K562 (cell line): Measurements from ENCODE around the gene SUPT3H.

ENCODE experiments used
- BDP1 ChIP-seq: IDR thresholded peaks from 3 replicates; pipeline ENCODE4 v1.6.1; 2011; ENCODE audit not compliant: insufficient read length, insufficient read depth
- CTCF ChIP-seq, 3 experiments: IDR thresholded peaks in 2 of 3; conservative IDR thresholded peaks in 1 of 3; 2 replicates each; pipeline ENCODE4 v1.5.1; 2011 to 2012; ENCODE audit warnings: low read length in 3 of 3, mild to moderate bottlenecking in 3 of 3, control low read depth in 2 of 3, improper control_type of control experiment in 1 of 3, inconsistent platforms in 1 of 3, low read depth in 1 of 3, mixed read lengths in 1 of 3, moderate library complexity in 1 of 3; ENCODE audit not compliant: insufficient read depth in 2 of 3
- POLR2AphosphoS5 ChIP-seq: IDR thresholded peaks from 2 replicates; pipeline ENCODE4 v1.6.1; 2011; ENCODE audit warnings: mild to moderate bottlenecking, low read depth, low read length, moderate library complexity; ENCODE audit not compliant: control insufficient read depth, insufficient read depth
- TAF1 ChIP-seq: IDR thresholded peaks from 2 replicates; pipeline ENCODE4 v1.6.1; 2011; ENCODE audit warnings: mild to moderate bottlenecking, low read length, moderate library complexity; ENCODE audit not compliant: insufficient read depth, control insufficient read depth, severe bottlenecking; ENCODE audit errors: extremely low read depth
- TAF7 ChIP-seq: fragments of 450-650 bp; IDR thresholded peaks from 2 replicates; pipeline ENCODE4 v1.6.1; 2016; ENCODE audit warnings: missing genetic modification characterization, missing compliant biosample characterization

- no peak for TF ChIP-seq TAF1
- no peak for TF ChIP-seq CTCF (IDR thresholded peaks at IDR 0.05 in 2 of 3, conservative IDR thresholded peaks at IDR 0.05 in 1 of 3; ENCODE audit: insufficient read depth in 2 of 3, low read depth in 1 of 3, low read length in 3 of 3)
- no peak for TF ChIP-seq POLR2AphosphoS5
- no peak for TF ChIP-seq BDP1
- TF ChIP-seq TAF7 (tag): no peak
Measured at GRCh38 chr6:45047573-45047972, 330.2 kb downstream of the SUPT3H start.
